HepG2 (cell line): Measurements from ENCODE around the gene NIP7. TPM values are rescaled to one million over a fixed set of nuclear protein-coding genes. Genes with fewer than 3 reads are reported as not detected.

Source experiments
- ATF1 ChIP-seq: IDR thresholded peaks from 2 replicates; pipeline ENCODE4 v1.6.1; 2016; ENCODE audit warnings: mild to moderate bottlenecking, control low read depth
- ELF1 ChIP-seq: sonication (generic); formaldehyde crosslinking; IDR thresholded peaks from 2 replicates; pipeline ENCODE4 v1.4.0; 2020; ENCODE audit warnings: missing genetic modification reagents
- EZH2 ChIP-seq: conservative IDR thresholded peaks from 2 replicates; pipeline ENCODE4 v1.6.1; 2012; ENCODE audit warnings: mild to moderate bottlenecking, low read depth, low read length, moderate library complexity
- GLMP ChIP-seq: sonication (generic); formaldehyde crosslinking; IDR thresholded peaks from 2 replicates; pipeline ENCODE4 v1.9.0; 2021; ENCODE audit warnings: missing genetic modification reagents, mild to moderate bottlenecking, borderline replicate concordance
- HOXA3 ChIP-seq: sonication (generic); formaldehyde crosslinking; IDR thresholded peaks from 2 replicates; pipeline ENCODE4 v1.5.0; 2020; ENCODE audit warnings: missing genetic modification reagents
- KDM5A ChIP-seq: fragments of 200-600 bp; sonication (generic); IDR thresholded peaks from 2 replicates; pipeline ENCODE4 v1.7.0; 2018; ENCODE audit warnings: antibody characterized with exemption, mild to moderate bottlenecking, low read length, borderline replicate concordance
- KIAA2018 ChIP-seq: sonication (generic); formaldehyde crosslinking; IDR thresholded peaks from 2 replicates; pipeline ENCODE4 v1.5.0; 2020; ENCODE audit warnings: mild to moderate bottlenecking, missing genetic modification reagents, borderline replicate concordance
- KLF9 ChIP-seq: IDR thresholded peaks from 2 replicates; pipeline ENCODE4 v1.6.1; 2016; ENCODE audit warnings: low read depth
- REPIN1 ChIP-seq: sonication (generic); formaldehyde crosslinking; IDR thresholded peaks from 2 replicates; pipeline ENCODE4 v1.8.0; 2022; ENCODE audit warnings: missing genetic modification reagents, low read depth, mild to moderate bottlenecking, borderline replicate concordance
- TOPORS ChIP-seq: sonication (generic); formaldehyde crosslinking; IDR thresholded peaks from 2 replicates; pipeline ENCODE4 v1.8.0; 2023; ENCODE audit warnings: mild to moderate bottlenecking, missing genetic modification reagents
- ZFP90 ChIP-seq: sonication (generic); formaldehyde crosslinking; IDR thresholded peaks from 2 replicates; pipeline ENCODE4 v1.8.0; 2022; ENCODE audit warnings: missing genetic modification reagents, mild to moderate bottlenecking, inconsistent platforms, borderline replicate concordance
- ZFY ChIP-seq: sonication (generic); formaldehyde crosslinking; IDR thresholded peaks from 2 replicates; pipeline ENCODE4 v1.4.0; 2020; ENCODE audit warnings: missing genetic modification reagents
- ZNF501 ChIP-seq: sonication (generic); formaldehyde crosslinking; IDR thresholded peaks from 2 replicates; pipeline ENCODE4 v1.5.1; 2020; ENCODE audit warnings: mild to moderate bottlenecking, moderate library complexity, missing genetic modification reagents
- ZNF557 ChIP-seq: sonication (generic); formaldehyde crosslinking; IDR thresholded peaks from 2 replicates; pipeline ENCODE4 v1.4.0; 2020; ENCODE audit warnings: missing genetic modification reagents
- ZNF674 ChIP-seq: sonication (generic); formaldehyde crosslinking; IDR thresholded peaks from 2 replicates; pipeline ENCODE4 v1.5.0; 2020; ENCODE audit warnings: low read depth, mild to moderate bottlenecking, missing genetic modification reagents
- ZNF772 ChIP-seq: sonication (generic); formaldehyde crosslinking; IDR thresholded peaks from 2 replicates; pipeline ENCODE4 v1.5.0; 2020; ENCODE audit warnings: mild to moderate bottlenecking, missing genetic modification reagents
- polyA plus RNA-seq, 8 experiments: library from polyadenylated mRNA; depleted of rRNA in 3 of 8; stranded (reverse) in 7 of 8; unstranded in 1 of 8; fragments of >200 nt; fragmentation: Illumina TruSeq in 4 of 8; extraction: Trizol in 4 of 8; gene quantifications; 2 replicates each; pipeline versions ENCODE4 v1.2.1 to v1.2.3, GENCODE V29; 2011 to 2016; ENCODE audit warnings: low read depth in 4 of 8, missing spikeins in 1 of 8, mixed read lengths in 1 of 8; ENCODE audit not compliant: insufficient read depth in 1 of 8
- total RNA-seq, 5 experiments: library from RNA; depleted of rRNA; stranded (reverse); fragments of >200 nt; fragmentation: Illumina TruSeq; extraction: Trizol; gene quantifications; 2 replicates each; pipeline ENCODE4 v1.2.3, GENCODE V29; 2016; ENCODE audit warnings: low read depth in 1 of 5
- TF ChIP-seq, protein P1 (sequence below): sonication (generic); formaldehyde crosslinking; IDR thresholded peaks from 2 replicates; pipeline ENCODE4 v1.5.1; 2020; ENCODE audit warnings: missing genetic modification reagents, mild to moderate bottlenecking, borderline replicate concordance
- TF ChIP-seq, protein P2 (sequence below): sonication (generic); formaldehyde crosslinking; IDR thresholded peaks from 2 replicates; pipeline ENCODE4 v1.4.0; 2020; ENCODE audit warnings: missing genetic modification reagents, borderline replicate concordance

NIP7 gene
- total and polyA plus RNA-seq, 2 of the 13 experiments (the other 11 are each of a cell fraction or from before 2014, with no cell fraction given) = 15.3 to 114 TPM

- TF ChIP-seq KIAA2018 (CRISPR knock-in tag) (no peak), GLMP (CRISPR knock-in tag) (no peak), HOXA3 (CRISPR knock-in tag) (peak; percentile 89), TOPORS (no peak), KDM5A (no peak), ZFP90 (CRISPR knock-in tag) (no peak), ZNF772 (CRISPR knock-in tag) (0 out of 2 replicates have a peak, but pooled peaks have one; percentile 43), ZNF501 (CRISPR knock-in tag) (peak; percentile 53), EZH2 (no peak), KLF9 (CRISPR knock-in tag) (no peak), ELF1 (no peak; the same call in 1 of the 2 replicates), ZNF557 (CRISPR knock-in tag) (no peak), ATF1 (no peak), ZNF674 (CRISPR knock-in tag) (no peak), REPIN1 (CRISPR knock-in tag) (peak; percentile 69; the same call in 1 of the 2 replicates), ZFY (CRISPR knock-in tag) (peak; percentile 65; the same call in 1 of the 2 replicates)
- TF ChIP-seq, protein P1, sequence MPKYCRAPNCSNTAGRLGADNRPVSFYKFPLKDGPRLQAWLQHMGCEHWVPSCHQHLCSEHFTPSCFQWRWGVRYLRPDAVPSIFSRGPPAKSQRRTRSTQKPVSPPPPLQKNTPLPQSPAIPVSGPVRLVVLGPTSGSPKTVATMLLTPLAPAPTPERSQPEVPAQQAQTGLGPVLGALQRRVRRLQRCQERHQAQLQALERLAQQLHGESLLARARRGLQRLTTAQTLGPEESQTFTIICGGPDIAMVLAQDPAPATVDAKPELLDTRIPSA (CRISPR knock-in tag) = no peak
- TF ChIP-seq, protein P2, sequence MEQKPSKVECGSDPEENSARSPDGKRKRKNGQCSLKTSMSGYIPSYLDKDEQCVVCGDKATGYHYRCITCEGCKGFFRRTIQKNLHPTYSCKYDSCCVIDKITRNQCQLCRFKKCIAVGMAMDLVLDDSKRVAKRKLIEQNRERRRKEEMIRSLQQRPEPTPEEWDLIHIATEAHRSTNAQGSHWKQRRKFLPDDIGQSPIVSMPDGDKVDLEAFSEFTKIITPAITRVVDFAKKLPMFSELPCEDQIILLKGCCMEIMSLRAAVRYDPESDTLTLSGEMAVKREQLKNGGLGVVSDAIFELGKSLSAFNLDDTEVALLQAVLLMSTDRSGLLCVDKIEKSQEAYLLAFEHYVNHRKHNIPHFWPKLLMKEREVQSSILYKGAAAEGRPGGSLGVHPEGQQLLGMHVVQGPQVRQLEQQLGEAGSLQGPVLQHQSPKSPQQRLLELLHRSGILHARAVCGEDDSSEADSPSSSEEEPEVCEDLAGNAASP (CRISPR knock-in tag) = peak; percentile 64
Measured at GRCh38 chr16:69326172-69326873, 13.2 kb upstream of the NIP7 start (continued).
